ENCODE measurements around the gene VWA7. TPM values are rescaled to one million over a fixed set of nuclear protein-coding genes. Genes with fewer than 3 reads are reported as not detected.

VWA7 gene
- total and polyA plus RNA-seq, 10 donors: 0.09 to 2.6 (median 1.1) TPM; not detected in 1

- intact Hi-C loops (cut with DNase I; ENCODE audit: low total_unique reads): no loop called here
- H3K36me3 ChIP-seq: peaks cover 0 to 51% (median 7%) of the 10 kb centered on the region in 6 donors
- H3K4me3 ChIP-seq: no peak overlapping the region
- no peaks in the 10 kb centered on the region for H3K4me1 ChIP-seq
- peak; percentile 10 for DNase-seq
- no peaks in the 10 kb centered on the region for H3K9me3 ChIP-seq
- WGBS, 5 donors: 94 to 100% (median 97%) methylated on average over 2 of the region's 2 CpGs
- H3K27me3 ChIP-seq (replicated peaks in 1 of 7): no peaks in the 10 kb centered on the region
- H3K27ac ChIP-seq: no peak overlapping the region
- TF ChIP-seq POLR2A (IDR thresholded peaks at IDR 0.05) (no peak), CTCF (IDR thresholded peaks at IDR 0.05 in 8 of 11, conservative IDR thresholded peaks at IDR 0.05 in 3 of 11) (no peak), POLR2AphosphoS5 (IDR thresholded peaks at IDR 0.05) (no peak)
Measured at GRCh38 chr6:31758281-31758680, 18.8 kb downstream of the VWA7 start.

GRCh38 chr6:31752739-31753319, 24.3 kb downstream of the VWA7 start:
- intact Hi-C loops (cut with DNase I; ENCODE audit: low total_unique reads): no loop called here
- DNase-seq: no peak
- H3K4me1 ChIP-seq: no peaks in the 10 kb centered on the region
- H3K27me3 ChIP-seq (replicated peaks in 1 of 7): no peaks in the 10 kb centered on the region
- H3K9me3 ChIP-seq: no peaks in the 10 kb centered on the region
- TF ChIP-seq POLR2A (IDR thresholded peaks at IDR 0.05): no peak
- no peak for TF ChIP-seq POLR2AphosphoS5 (IDR thresholded peaks at IDR 0.05)
- TF ChIP-seq CTCF (IDR thresholded peaks at IDR 0.05 in 8 of 11, conservative IDR thresholded peaks at IDR 0.05 in 3 of 11): no peak
- H3K27ac ChIP-seq: no peak overlapping the region
- WGBS, 5 donors: 76 to 87% (median 83%) methylated on average over 6 to 8 of the region's 8 CpGs
- H3K4me3 ChIP-seq: no peak overlapping the region
- no peaks in the 10 kb centered on the region for H3K36me3 ChIP-seq

GRCh38 chr6:31750411-31751022, 26.6 kb downstream of the VWA7 start:
- H3K4me1 ChIP-seq: no peaks in the 10 kb centered on the region
- WGBS, 5 donors: 93 to 96% (median 94%) methylated on average over 7 of the region's 7 CpGs
- TF ChIP-seq POLR2AphosphoS5 (IDR thresholded peaks at IDR 0.05) (no peak), POLR2A (IDR thresholded peaks at IDR 0.05) (no peak), CTCF (IDR thresholded peaks at IDR 0.05 in 8 of 11, conservative IDR thresholded peaks at IDR 0.05 in 3 of 11) (no peak)
- H3K4me3 ChIP-seq: no peak overlapping the region
- H3K27ac ChIP-seq: no peak overlapping the region
- intact Hi-C loops (cut with DNase I; ENCODE audit: low total_unique reads): no loop called here
- peaks cover 0 to 4% (median 0%) of the 10 kb centered on the region in 6 donors for H3K36me3 ChIP-seq
- no peaks in the 10 kb centered on the region for H3K27me3 ChIP-seq (replicated peaks in 1 of 7)
- H3K9me3 ChIP-seq: no peaks in the 10 kb centered on the region
- no peak for DNase-seq

GRCh38 chr6:31749301-31750036, 27.7 kb downstream of the VWA7 start:
- Histone ChIP-seq H3K4me1 (no peaks in the 10 kb centered on the region), H3K9me3 (no peaks in the 10 kb centered on the region), H3K4me3 (no peak overlapping the region), H3K27ac (no peak overlapping the region), H3K36me3 (peaks cover 0 to 4% (median 0%) of the 10 kb centered on the region in 6 donors), H3K27me3 (replicated peaks in 1 of 7) (no peaks in the 10 kb centered on the region)
- TF ChIP-seq POLR2AphosphoS5 (IDR thresholded peaks at IDR 0.05) (no peak), CTCF (IDR thresholded peaks at IDR 0.05 in 8 of 11, conservative IDR thresholded peaks at IDR 0.05 in 3 of 11) (no peak), POLR2A (IDR thresholded peaks at IDR 0.05) (no peak)
- DNase-seq: peak; percentile 18
- intact Hi-C loops (cut with DNase I; ENCODE audit: low total_unique reads): no loop called here
- 86 to 97% (median 96%) methylated on average over 8 of the region's 8 CpGs for WGBS, 5 donors

Measured in spleen (tissue), 11 donors.